Ovary (tissue), 9 donors: ENCODE measurements around the gene STX5. TPM values are rescaled to one million over a fixed set of nuclear protein-coding genes. Genes with fewer than 3 reads are reported as not detected.
"Not testable (repeated sequence)": the region's sequence is repeated elsewhere in the genome, so short reads cannot be mapped to it uniquely, and the experiment has no call there.

Experiments
- DNase-seq, 5 donors: peaks; one replicate each; pipeline ENCODE4 v3.0.0-alpha.2; 2019 to 2020
- H3K27ac ChIP-seq, 2 donors: fragments of 200-600 bp; one replicate each; pipeline versions ENCODE4 v1.5.1 to v1.8.0; 2019 to 2022
- H3K27me3 ChIP-seq: fragments of 200-600 bp; one replicate; pipeline ENCODE4 v1.8.0; 2022
- H3K36me3 ChIP-seq: fragments of 200-600 bp; sonication (generic); one replicate; pipeline ENCODE4 v1.5.1; 2019
- H3K4me1 ChIP-seq: one replicate; pipeline ENCODE4 v1.8.1; 2013; ENCODE audit warnings: mild to moderate bottlenecking, moderate library complexity; ENCODE audit not compliant: insufficient read depth
- H3K4me3 ChIP-seq: fragments of 200-600 bp; sonication (generic); one replicate; pipeline ENCODE4 v1.5.1; 2017
- H3K9me3 ChIP-seq, 2 donors: fragments of 200-600 bp in 1 of 2; sonication (generic) in 1 of 2; one replicate each; pipeline versions ENCODE4 v1.5.1 to v1.8.1; 2013 to 2019; ENCODE audit warnings: mild to moderate bottlenecking in 1 of 2, moderate library complexity in 1 of 2
- CTCF ChIP-seq, 3 donors: fragments of 450-650 bp in 2 of 3; fragments of 200-600 bp in 1 of 3; IDR thresholded peaks; one replicate each; pipeline versions ENCODE4 v1.5.1 to v1.8.0; 2016 to 2022; ENCODE audit warnings: antibody characterized with exemption in 3 of 3, mild to moderate bottlenecking in 1 of 3
- EP300 ChIP-seq: sonication (generic); formaldehyde crosslinking; IDR thresholded peaks from one replicate; pipeline ENCODE4 v1.6.1; 2017; ENCODE audit warnings: antibody characterized with exemption
- POLR2A ChIP-seq: fragments of 450-650 bp; IDR thresholded peaks from one replicate; pipeline ENCODE4 v1.6.1; 2017; ENCODE audit warnings: antibody characterized with exemption, mild to moderate bottlenecking, moderate library complexity
- WGBS, 3 donors: extraction: QIAGEN DNeasy Blood & Tissue Kit in 1 of 3; methylation state at CpG; one replicate each; pipeline versions ENCODE4 v1.1.5 to v1.1.7; 2013 to 2017; 5-methylcytosine and 5-hydroxymethylcytosine counted together
- intact Hi-C, 4 donors: fragments of 100-400 bp; cut with DNase I; formaldehyde crosslinking; loops; one replicate each; pipeline versions ENCODE4 v1.11.0 to v1.15.1; 2022 to 2023
- polyA plus RNA-seq, 2 donors: library from polyadenylated mRNA; stranded (reverse); fragments of 200-250 nt in 1 of 2; fragments of 350-450 nt in 1 of 2; fragmentation: Illumina TruSeq in 1 of 2; extraction: RNeasy Lipid Tissue Mini Kit (QIAGEN cat#74804) in 1 of 2; gene quantifications; one replicate each; pipeline ENCODE4 v1.2.3, GENCODE V29; 2013 to 2014
- total RNA-seq, 7 donors: library from RNA; depleted of rRNA in 2 of 7; stranded (reverse); fragments of >200 nt in 2 of 7; fragmentation: NEBNext Ultra II Directional in 3 of 7; extraction: Animal tissue kit (Norgen Biotek cat#: 25700) in 3 of 7; gene quantifications; one replicate each; pipeline versions ENCODE4 v1.1.0 to v1.2.4, GENCODE V29; 2016 to 2023
- donor health status: DM: no; HTN: no; CAD: no; lungs with moderate emphysema.
- donor health status: DM: no; HTN: no; CAD: no.
- donor health status: Bipolar disorder and iron deficiency.
- donor health status: DM: yes; HTN: yes; CAD: no.
- donor health status: DM: no; HTN: no; CAD: no.
- donor health status: DM: yes; HTN: yes; CAD: no.

The STX5 gene
- total and polyA plus RNA-seq, 9 donors = 33.2 to 60.7 (median 49.1) TPM

- Histone ChIP-seq H3K9me3 (no peaks in the 10 kb centered on the region), H3K4me1 (peaks cover 9% of the 10 kb centered on the region), H3K27ac (peak within 1 kb of the TSS; percentile 90 to 96), H3K4me3 (peak within 1 kb of the TSS; percentile 96), H3K36me3 (no peaks in the 10 kb centered on the region), H3K27me3 (no peaks in the 10 kb centered on the region)
- TF ChIP-seq CTCF (IDR thresholded peaks at IDR 0.05) = no peak
- no peak for TF ChIP-seq POLR2A
- no peak for TF ChIP-seq EP300
- intact Hi-C loops = loop anchor here in 2 of 4 donors (2.0 to 5.0 kb wide), 2 partner anchors 45 to 46 kb away; partner anchors contain the start of gene TMEM179B (in 2 of the 2)
- WGBS, 3 donors = 6 to 8% (median 6%) methylated on average over 40 of the region's 40 CpGs
- DNase-seq = peak; percentile 36 to 67 (median 58)
These were observed 734 bp upstream of the STX5 start, which contains the start of gene TEX54 for GRCh38 chr11:62832336-62833234. TEX54 (minus strand) TSS chr11:62832841.

GRCh38 chr11:62830904-62831519 is 839 bp downstream of the STX5 start:
- TF ChIP-seq EP300 (no peak), POLR2A (peak; percentile 19), CTCF (IDR thresholded peaks at IDR 0.05) (no peak)
- H3K27me3 ChIP-seq = no peaks in the 10 kb centered on the region
- 0 to 1% (median 0%) methylated on average over 33 of the region's 33 CpGs for WGBS, 3 donors
- peak overlapping the region; percentile 96 for H3K4me3 ChIP-seq
- H3K36me3 ChIP-seq = no peaks in the 10 kb centered on the region
- H3K4me1 ChIP-seq = peaks cover 9% of the 10 kb centered on the region
- DNase-seq = peak in 1 of 5 donors; percentile 34
- intact Hi-C loops = loop anchor here in 1 of 4 donors (2.0 to 5.0 kb wide), 2 partner anchors 26 to 44 kb away; partner anchors contain the start of genes NXF1 and TMEM179B
- no peaks in the 10 kb centered on the region for H3K9me3 ChIP-seq
- H3K27ac ChIP-seq = peak overlapping the region; percentile 90 to 96

GRCh38 chr11:62828130-62828529 is 3.7 kb downstream of the STX5 start:
- H3K4me3 ChIP-seq, H3K27me3 ChIP-seq, H3K4me1 ChIP-seq, H3K36me3 ChIP-seq, H3K9me3 ChIP-seq, H3K27ac ChIP-seq, DNase-seq, intact Hi-C loops: not testable (repeated sequence)
- WGBS, 3 donors = 87 to 93% (median 88%) methylated on average over 8 of the region's 8 CpGs

GRCh38 chr11:62823677-62824076 is 8.2 kb downstream of the STX5 start:
- TF ChIP-seq POLR2A (no peak), EP300 (no peak), CTCF (IDR thresholded peaks at IDR 0.05) (no peak)
- no peaks in the 10 kb centered on the region for H3K27me3 ChIP-seq
- 87 to 91% (median 89%) methylated on average over 3 of the region's 3 CpGs for whole genome bisulfite sequencing, 3 donors
- H3K9me3 ChIP-seq = no peaks in the 10 kb centered on the region
- no peak overlapping the region for H3K4me3 ChIP-seq
- intact Hi-C loops = no loop called here
- DNase-seq = no peak
- no peaks in the 10 kb centered on the region for H3K4me1 ChIP-seq
- H3K27ac ChIP-seq = no peak overlapping the region
- no peaks in the 10 kb centered on the region for H3K36me3 ChIP-seq
